Ureter (tissue), 1 donor: ENCODE results near the gene KLHDC4. TPM values are rescaled to one million over a fixed set of nuclear protein-coding genes. Genes with fewer than 3 reads are reported as not detected.

Experiments used
- DNase-seq: peaks from one replicate; pipeline ENCODE4 v3.0.0-alpha.2; 2020; ENCODE audit warnings: low spot score
- total RNA-seq: library from RNA; stranded (reverse); gene quantifications from one replicate; pipeline ENCODE4 v1.2.4, GENCODE V29; 2023
- donor health status: DM: yes; HTN: yes; CAD: no.

Gene KLHDC4
- total RNA-seq, 1 donor from 2014 or later: 63.2 TPM

GRCh38 chr16:87658564-87659225 lies 107.1 kb downstream of the KLHDC4 start:
- DNase-seq: no peak

Other genes starting within 250 kb of the KLHDC4 start
- gene JPH3, start 163.5 kb downstream of the KLHDC4 start, total RNA-seq: 0.91 TPM
- gene SLC7A5, start 103.5 kb upstream of the KLHDC4 start, total RNA-seq: 91.8 TPM
- gene CA5A, start 170.5 kb upstream of the KLHDC4 start, total RNA-seq: not detected
- 30.9 TPM for gene BANP, start 185.4 kb upstream of the KLHDC4 start, total RNA-seq